ENCODE measurements around the gene EPB41L4B.

Gene EPB41L4B

DNA sequence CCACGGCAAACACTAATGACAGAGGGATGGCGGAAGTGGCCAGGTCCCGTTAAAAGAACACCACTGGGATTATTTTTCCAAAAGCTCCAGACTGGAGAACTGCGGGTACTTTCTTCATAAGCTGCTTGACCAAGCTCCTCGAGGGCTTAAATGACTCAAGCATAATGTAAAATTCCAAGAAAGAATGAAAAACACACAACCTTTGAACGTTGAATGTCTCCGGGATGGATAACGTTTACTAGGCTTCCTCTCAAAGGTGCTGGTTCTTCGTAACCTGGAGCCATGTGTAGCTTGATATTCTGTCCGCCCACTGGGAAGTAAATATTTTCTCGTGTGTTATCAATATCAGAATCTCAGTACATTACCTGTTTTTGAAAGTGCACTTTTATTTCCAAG is 67.6 kb downstream of the EPB41L4B start:
- no peak for DNase-seq (ENCODE audit: low spot score)
- TF ChIP-seq, protein P1, sequence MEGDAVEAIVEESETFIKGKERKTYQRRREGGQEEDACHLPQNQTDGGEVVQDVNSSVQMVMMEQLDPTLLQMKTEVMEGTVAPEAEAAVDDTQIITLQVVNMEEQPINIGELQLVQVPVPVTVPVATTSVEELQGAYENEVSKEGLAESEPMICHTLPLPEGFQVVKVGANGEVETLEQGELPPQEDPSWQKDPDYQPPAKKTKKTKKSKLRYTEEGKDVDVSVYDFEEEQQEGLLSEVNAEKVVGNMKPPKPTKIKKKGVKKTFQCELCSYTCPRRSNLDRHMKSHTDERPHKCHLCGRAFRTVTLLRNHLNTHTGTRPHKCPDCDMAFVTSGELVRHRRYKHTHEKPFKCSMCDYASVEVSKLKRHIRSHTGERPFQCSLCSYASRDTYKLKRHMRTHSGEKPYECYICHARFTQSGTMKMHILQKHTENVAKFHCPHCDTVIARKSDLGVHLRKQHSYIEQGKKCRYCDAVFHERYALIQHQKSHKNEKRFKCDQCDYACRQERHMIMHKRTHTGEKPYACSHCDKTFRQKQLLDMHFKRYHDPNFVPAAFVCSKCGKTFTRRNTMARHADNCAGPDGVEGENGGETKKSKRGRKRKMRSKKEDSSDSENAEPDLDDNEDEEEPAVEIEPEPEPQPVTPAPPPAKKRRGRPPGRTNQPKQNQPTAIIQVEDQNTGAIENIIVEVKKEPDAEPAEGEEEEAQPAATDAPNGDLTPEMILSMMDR (IDR thresholded peaks at IDR 0.05; ENCODE audit: extremely low read depth, insufficient read depth, missing control alignments): no peak
- in situ Hi-C loops (cut with MboI; ENCODE audit: low pct_unique_long_range_greater_than_20kb, low sequenced_read_pairs, unreplicated experiment): no loop called here

DNA sequence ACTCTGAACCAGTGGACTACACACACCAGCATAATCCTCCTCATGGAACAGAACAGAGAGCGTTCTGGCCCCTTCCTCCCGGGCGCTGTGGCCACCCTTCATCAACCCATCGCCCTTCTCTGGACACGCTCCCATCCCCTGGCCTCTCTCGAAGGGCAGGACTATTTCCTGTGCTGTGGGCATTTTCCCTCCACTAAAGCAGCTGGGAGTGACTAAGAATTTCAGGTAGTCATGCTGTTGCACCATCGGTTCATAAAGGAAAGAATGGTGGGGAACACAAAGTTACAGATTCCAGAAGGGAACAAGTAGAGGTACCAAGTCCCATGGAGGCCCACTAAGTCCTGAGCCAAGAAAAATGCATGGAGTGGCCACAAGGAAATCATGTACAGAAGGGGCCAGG is 68.6 kb downstream of the EPB41L4B start:
- DNase-seq (ENCODE audit: low spot score): no peak
- TF ChIP-seq, protein P1 (IDR thresholded peaks at IDR 0.05; ENCODE audit: extremely low read depth, insufficient read depth, missing control alignments): no peak
- in situ Hi-C loops (cut with MboI; ENCODE audit: low pct_unique_long_range_greater_than_20kb, low sequenced_read_pairs, unreplicated experiment): no loop called here

DNA sequence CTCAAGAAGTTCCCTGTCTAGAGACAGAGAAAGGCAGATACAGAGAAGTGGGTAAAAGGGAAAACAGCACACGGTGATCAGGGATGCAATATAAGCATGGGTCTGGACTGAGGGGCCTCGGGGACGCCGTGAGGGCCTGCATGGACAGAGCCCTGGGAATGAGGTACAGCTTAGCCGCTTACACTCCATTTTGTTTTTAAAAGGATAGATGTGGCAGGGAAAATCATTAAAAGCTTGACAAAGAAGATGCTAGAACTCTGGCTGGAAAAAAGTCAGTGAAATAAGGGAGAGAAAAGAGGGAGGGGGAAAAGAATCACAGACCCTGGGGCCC is 69.1 kb downstream of the EPB41L4B start:
- TF ChIP-seq, protein P1 (IDR thresholded peaks at IDR 0.05; ENCODE audit: extremely low read depth, insufficient read depth, missing control alignments): no peak
- no peak for DNase-seq (ENCODE audit: low spot score)
- in situ Hi-C loops (cut with MboI; ENCODE audit: low pct_unique_long_range_greater_than_20kb, low sequenced_read_pairs, unreplicated experiment): no loop called here

DNA sequence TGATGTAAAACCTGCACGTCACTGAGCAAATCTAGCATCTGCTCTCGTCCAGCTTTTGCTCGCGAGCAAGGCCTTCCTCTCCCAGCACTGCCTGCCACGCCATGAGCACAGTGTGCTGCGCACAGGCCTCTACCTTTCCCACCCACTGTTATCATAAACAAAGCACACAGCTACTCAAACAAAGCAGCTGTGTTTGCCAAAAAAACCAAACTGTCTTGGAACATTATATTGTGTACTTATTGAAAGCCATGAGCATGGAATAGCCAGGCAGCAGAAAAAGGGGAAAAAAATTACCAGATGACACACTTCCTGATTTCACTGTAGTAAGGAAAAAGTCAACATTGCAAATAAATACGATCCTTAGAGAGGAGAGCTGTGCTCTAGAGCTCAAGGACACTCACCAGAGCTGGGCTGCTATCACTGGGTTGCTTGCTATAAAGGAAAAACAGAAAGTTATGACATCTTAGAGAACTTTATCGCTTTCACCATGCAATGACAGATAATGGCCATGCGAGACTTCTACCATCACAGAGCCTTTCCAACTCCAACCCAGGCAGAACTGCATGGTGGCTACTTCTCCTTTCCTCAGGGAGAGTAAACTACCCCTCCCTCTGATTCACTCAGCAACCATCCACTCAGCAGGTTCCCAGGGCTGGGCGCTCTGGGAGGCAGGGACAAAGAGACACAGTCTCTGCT is 69.6 kb downstream of the EPB41L4B start:
- in situ Hi-C loops (cut with MboI; ENCODE audit: low pct_unique_long_range_greater_than_20kb, low sequenced_read_pairs, unreplicated experiment): no loop called here
- no peak for DNase-seq (ENCODE audit: low spot score)
- TF ChIP-seq, protein P1 (IDR thresholded peaks at IDR 0.05; ENCODE audit: extremely low read depth, insufficient read depth, missing control alignments): no peak

DNA sequence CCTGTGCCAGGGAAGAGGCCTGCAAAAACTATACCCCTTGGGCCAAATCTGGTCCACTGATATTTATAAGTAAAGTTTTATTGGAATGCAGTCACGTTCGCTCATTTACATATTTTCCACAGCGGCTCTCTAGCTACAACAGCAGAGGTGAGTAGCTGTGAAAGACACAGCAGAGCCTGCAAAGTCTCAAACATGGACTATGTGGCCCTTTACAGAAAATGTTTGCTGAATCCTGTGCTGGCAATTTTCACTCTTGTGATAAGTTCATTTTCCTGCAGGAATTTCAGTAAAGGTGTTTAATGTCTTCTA is 70.1 kb downstream of the EPB41L4B start:
- in situ Hi-C loops (cut with MboI; ENCODE audit: low pct_unique_long_range_greater_than_20kb, low sequenced_read_pairs, unreplicated experiment): no loop called here
- TF ChIP-seq, protein P1 (IDR thresholded peaks at IDR 0.05; ENCODE audit: extremely low read depth, insufficient read depth, missing control alignments): no peak
- DNase-seq (ENCODE audit: low spot score): no peak

DNA sequence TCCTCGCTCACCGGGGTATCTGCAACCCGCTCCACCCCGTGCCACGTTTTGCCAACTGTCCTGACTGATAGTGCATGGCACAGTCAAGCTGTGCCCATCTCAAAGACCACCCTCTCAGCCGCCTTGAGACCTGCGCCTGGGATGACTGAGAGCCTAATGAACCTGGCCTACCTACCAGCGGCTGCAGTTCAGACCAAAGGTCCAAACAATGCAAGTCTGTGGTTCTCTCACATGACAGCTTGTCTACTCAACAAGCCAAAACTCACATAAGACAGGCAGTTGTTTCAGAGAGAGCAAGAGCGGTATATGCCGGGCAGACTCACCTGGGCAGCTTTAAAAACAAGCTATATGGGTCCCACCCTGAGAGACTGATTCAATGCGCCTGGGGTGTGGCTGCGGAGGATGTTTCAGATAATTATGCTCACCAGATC is 70.5 kb downstream of the EPB41L4B start:
- TF ChIP-seq, protein P1 (IDR thresholded peaks at IDR 0.05; ENCODE audit: extremely low read depth, insufficient read depth, missing control alignments): no peak
- no peak for DNase-seq (ENCODE audit: low spot score)
- in situ Hi-C loops (cut with MboI; ENCODE audit: low pct_unique_long_range_greater_than_20kb, low sequenced_read_pairs, unreplicated experiment): no loop called here

DNA sequence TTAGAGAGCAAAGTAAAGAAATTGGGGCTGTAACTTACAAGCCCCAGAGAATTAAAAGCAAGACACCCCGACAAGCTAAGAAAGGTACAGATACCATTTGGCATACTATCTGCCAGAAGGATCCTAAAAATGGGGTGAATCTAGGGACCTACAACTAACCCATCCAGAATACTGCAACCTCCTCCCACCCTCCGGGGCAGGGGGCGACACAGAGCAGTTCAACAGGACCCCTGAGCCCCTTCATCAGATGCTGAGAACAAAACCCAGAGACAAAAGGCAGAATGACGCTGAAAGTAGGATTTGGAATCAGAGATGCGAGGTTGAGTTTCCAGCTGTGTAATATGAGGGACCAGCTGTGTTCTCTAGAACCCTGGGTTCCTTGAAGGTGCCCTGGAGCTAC is 71.2 kb downstream of the EPB41L4B start:
- in situ Hi-C loops (cut with MboI; ENCODE audit: low pct_unique_long_range_greater_than_20kb, low sequenced_read_pairs, unreplicated experiment): no loop called here
- DNase-seq (ENCODE audit: low spot score): no peak
- TF ChIP-seq, protein P1 (IDR thresholded peaks at IDR 0.05; ENCODE audit: extremely low read depth, insufficient read depth, missing control alignments): no peak

All from GM13977 (cell line).